Neutrophil (primary cell): Measurements from ENCODE around the gene LTBP4.

Experiments used
- H3K27ac ChIP-seq: fragments of 200-600 bp; sonication (generic); 2 replicates; pipeline ENCODE4 v1.5.1; 2016; ENCODE audit warnings: mild to moderate bottlenecking, moderate library complexity
- H3K27me3 ChIP-seq: fragments of 200-600 bp; sonication (generic); 2 replicates; pipeline ENCODE4 v1.6.0; 2016; ENCODE audit warnings: mild to moderate bottlenecking
- H3K36me3 ChIP-seq: fragments of 200-600 bp; sonication (generic); 2 replicates; pipeline ENCODE4 v1.5.1; 2017
- H3K4me1 ChIP-seq, 2 experiments: fragments of 200-600 bp in 1 of 2; sonication (generic) in 1 of 2; 1 replicate in 1 of 2; 2 replicates in 1 of 2; pipeline versions ENCODE4 v1.5.1 to v1.6.1; 2013 to 2016; ENCODE audit warnings: low read depth in 1 of 2, low read length in 1 of 2, mild to moderate bottlenecking in 1 of 2, moderate library complexity in 1 of 2; ENCODE audit not compliant: control insufficient read depth in 1 of 2, insufficient read depth in 1 of 2
- H3K4me3 ChIP-seq, 2 experiments: fragments of 200-600 bp in 1 of 2; sonication (generic) in 1 of 2; 1 replicate in 1 of 2; 2 replicates in 1 of 2; pipeline ENCODE4 v1.5.1; 2013 to 2016; ENCODE audit warnings: low read depth in 1 of 2, low read length in 1 of 2, mild to moderate bottlenecking in 1 of 2, moderate library complexity in 1 of 2
- H3K9me3 ChIP-seq: fragments of 200-600 bp; sonication (generic); 2 replicates; pipeline ENCODE4 v1.5.1; 2016
- CTCF ChIP-seq: fragments of 200-600 bp; sonication (generic); IDR thresholded peaks from 2 replicates; pipeline ENCODE4 v1.5.1; 2016; ENCODE audit warnings: antibody characterized with exemption

Gene LTBP4

GRCh38 chr19:40673397-40673796 is 72.2 kb downstream of the LTBP4 start:
- Histone ChIP-seq H3K27ac (no peak overlapping the region), H3K36me3 (peaks cover 63% of the 10 kb centered on the region), H3K9me3 (no peaks in the 10 kb centered on the region), H3K4me1 (no peaks in the 10 kb centered on the region), H3K4me3 (no peak overlapping the region), H3K27me3 (no peaks in the 10 kb centered on the region)
- no peak for TF ChIP-seq CTCF

- H3K27me3 ChIP-seq = no peaks in the 10 kb centered on the region
- H3K4me1 ChIP-seq = no peaks in the 10 kb centered on the region
- peaks cover 61% of the 10 kb centered on the region for H3K36me3 ChIP-seq
- no peak overlapping the region for H3K4me3 ChIP-seq
- no peaks in the 10 kb centered on the region for H3K9me3 ChIP-seq
- H3K27ac ChIP-seq = no peak overlapping the region
- TF ChIP-seq CTCF = no peak
These were observed 73.1 kb downstream of the LTBP4 start for GRCh38 chr19:40674291-40674690.

- H3K36me3 ChIP-seq = peaks cover 53% of the 10 kb centered on the region
- H3K27ac ChIP-seq = no peak overlapping the region
- H3K4me1 ChIP-seq = no peaks in the 10 kb centered on the region
- no peaks in the 10 kb centered on the region for H3K27me3 ChIP-seq
- TF ChIP-seq CTCF = no peak
- no peaks in the 10 kb centered on the region for H3K9me3 ChIP-seq
- H3K4me3 ChIP-seq = no peak overlapping the region
These were observed 76.0 kb downstream of the LTBP4 start for GRCh38 chr19:40677156-40677555.
